ENCODE measurements around the gene ARHGEF4.
A peak's percentile ranks its signal among the peaks of the same experiment; 100 is the strongest.

The ARHGEF4 gene

GRCh38 chr2:130918393-130918792, 81.7 kb downstream of the ARHGEF4 start:
- DNase-seq (ENCODE audit: insufficient read length, low spot score) (no peak), FAIRE-seq (no peak)
- TF ChIP-seq, protein P1, sequence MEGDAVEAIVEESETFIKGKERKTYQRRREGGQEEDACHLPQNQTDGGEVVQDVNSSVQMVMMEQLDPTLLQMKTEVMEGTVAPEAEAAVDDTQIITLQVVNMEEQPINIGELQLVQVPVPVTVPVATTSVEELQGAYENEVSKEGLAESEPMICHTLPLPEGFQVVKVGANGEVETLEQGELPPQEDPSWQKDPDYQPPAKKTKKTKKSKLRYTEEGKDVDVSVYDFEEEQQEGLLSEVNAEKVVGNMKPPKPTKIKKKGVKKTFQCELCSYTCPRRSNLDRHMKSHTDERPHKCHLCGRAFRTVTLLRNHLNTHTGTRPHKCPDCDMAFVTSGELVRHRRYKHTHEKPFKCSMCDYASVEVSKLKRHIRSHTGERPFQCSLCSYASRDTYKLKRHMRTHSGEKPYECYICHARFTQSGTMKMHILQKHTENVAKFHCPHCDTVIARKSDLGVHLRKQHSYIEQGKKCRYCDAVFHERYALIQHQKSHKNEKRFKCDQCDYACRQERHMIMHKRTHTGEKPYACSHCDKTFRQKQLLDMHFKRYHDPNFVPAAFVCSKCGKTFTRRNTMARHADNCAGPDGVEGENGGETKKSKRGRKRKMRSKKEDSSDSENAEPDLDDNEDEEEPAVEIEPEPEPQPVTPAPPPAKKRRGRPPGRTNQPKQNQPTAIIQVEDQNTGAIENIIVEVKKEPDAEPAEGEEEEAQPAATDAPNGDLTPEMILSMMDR (IDR thresholded peaks at IDR 0.05; ENCODE audit: insufficient read depth, missing control alignments), result no peak

- TF ChIP-seq, protein P1 (IDR thresholded peaks at IDR 0.05; ENCODE audit: insufficient read depth, missing control alignments), result peak; percentile 87
- DNase-seq (ENCODE audit: insufficient read length, low spot score) (peak; percentile 69), FAIRE-seq (no peak)
Observed at GRCh38 chr2:130920415-130921163, 83.9 kb downstream of the ARHGEF4 start.

- FAIRE-seq (no peak), DNase-seq (ENCODE audit: insufficient read length, low spot score) (no peak)
- TF ChIP-seq, protein P1 (IDR thresholded peaks at IDR 0.05; ENCODE audit: insufficient read depth, missing control alignments), result no peak
Observed at GRCh38 chr2:130921164-130921476, 84.4 kb downstream of the ARHGEF4 start.

GRCh38 chr2:130922417-130922816, 85.7 kb downstream of the ARHGEF4 start:
- TF ChIP-seq, protein P1 (IDR thresholded peaks at IDR 0.05; ENCODE audit: insufficient read depth, missing control alignments), result no peak
- DNase-seq (ENCODE audit: insufficient read length, low spot score) (no peak), FAIRE-seq (no peak)

DNA sequence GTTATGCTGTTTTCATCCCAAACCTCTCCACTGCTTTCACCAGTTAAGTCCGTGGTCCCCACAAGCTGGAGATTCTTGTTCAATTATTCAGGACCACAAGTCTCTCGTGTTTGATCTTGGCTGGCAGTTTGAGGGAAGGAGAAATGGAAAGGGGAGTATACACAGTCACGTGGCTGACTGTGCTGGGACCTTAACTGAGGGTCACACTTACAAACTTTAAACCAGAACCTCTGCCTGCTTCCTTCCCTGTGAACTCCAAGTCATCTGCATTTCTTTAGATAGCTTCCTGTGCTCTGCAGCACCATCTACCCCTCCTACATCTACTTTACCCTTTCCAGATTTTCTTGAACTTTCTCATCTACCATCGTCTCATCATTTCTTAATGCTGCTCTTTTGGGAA, 91.7 kb downstream of the ARHGEF4 start:
- TF ChIP-seq, protein P1 (IDR thresholded peaks at IDR 0.05; ENCODE audit: insufficient read depth, missing control alignments), result no peak
- DNase-seq (ENCODE audit: insufficient read length, low spot score) (no peak), FAIRE-seq (no peak)

- FAIRE-seq (no peak), DNase-seq (ENCODE audit: insufficient read length, low spot score) (no peak)
- TF ChIP-seq, protein P1 (IDR thresholded peaks at IDR 0.05; ENCODE audit: insufficient read depth, missing control alignments), result no peak
Observed at GRCh38 chr2:130930740-130931659, 94.3 kb downstream of the ARHGEF4 start.
